Nucleus accumbens (tissue), 56 donors: ENCODE data around the gene ACD.

ENCODE experiments used
- DNase-seq, 56 donors: peaks; one replicate each; lab custom pipeline; 2025; lab: John Stamatoyannopoulos, UW

The ACD gene

GRCh38 chr16:67676516-67676915, 16.5 kb upstream of the ACD start:
- DNase-seq = no peak

- DNase-seq = no peak
Observed at GRCh38 chr16:67675999-67676398, 15.9 kb upstream of the ACD start.

DNA sequence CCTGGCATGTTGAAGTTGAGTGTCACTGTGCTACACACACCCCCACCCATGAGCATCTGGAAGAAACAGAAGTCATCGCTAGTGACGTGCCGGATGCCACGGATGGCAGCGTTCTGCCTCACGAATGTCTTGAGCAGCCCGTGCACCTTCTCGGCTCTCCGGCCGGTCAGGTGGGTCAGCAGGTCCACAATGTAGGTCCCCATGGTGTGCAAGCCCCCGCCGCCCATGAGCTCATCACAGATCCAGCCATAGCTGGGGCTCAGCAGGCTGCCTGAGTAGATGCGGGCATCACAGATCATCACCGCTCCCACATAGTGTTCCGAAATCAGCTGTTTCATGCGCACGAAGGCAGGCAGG, 15.5 kb upstream of the ACD start:
- no peak for DNase-seq

DNA sequence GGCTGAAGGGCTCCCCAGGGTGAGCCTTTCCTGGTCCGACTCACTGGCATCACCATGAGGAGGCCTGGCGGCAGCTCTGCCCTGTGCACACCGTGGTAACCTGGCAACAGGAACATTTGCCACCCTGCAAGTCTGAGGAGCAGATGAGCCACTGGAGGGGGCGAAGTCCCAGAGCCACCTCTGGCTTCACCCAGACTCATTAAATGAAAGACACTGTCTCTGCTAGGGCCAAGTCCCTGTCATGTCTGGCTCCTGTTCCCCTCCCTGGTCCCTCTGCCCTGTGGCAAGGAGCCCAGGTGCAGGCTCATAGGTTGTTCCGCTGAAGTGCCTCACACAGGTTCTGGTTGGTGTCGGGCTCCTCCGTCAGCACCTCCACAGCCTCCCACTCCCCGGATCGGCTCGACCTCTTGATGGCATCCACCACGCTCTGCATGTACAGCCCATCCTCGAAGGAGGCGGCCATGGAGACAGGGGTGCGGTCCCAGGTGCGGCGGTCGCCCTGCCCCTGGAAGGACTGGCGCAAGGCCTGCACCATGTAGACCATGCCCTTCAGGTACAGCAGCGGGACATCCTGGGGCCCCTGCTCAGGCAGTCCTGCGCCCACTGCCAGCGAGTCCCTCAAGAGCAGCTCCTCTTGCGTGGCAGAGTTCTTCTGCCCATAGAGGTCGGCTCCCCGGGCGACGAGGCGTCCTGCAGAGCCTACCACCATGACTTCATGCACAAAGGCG, 15.0 kb upstream of the ACD start:
- no peak for DNase-seq

DNA sequence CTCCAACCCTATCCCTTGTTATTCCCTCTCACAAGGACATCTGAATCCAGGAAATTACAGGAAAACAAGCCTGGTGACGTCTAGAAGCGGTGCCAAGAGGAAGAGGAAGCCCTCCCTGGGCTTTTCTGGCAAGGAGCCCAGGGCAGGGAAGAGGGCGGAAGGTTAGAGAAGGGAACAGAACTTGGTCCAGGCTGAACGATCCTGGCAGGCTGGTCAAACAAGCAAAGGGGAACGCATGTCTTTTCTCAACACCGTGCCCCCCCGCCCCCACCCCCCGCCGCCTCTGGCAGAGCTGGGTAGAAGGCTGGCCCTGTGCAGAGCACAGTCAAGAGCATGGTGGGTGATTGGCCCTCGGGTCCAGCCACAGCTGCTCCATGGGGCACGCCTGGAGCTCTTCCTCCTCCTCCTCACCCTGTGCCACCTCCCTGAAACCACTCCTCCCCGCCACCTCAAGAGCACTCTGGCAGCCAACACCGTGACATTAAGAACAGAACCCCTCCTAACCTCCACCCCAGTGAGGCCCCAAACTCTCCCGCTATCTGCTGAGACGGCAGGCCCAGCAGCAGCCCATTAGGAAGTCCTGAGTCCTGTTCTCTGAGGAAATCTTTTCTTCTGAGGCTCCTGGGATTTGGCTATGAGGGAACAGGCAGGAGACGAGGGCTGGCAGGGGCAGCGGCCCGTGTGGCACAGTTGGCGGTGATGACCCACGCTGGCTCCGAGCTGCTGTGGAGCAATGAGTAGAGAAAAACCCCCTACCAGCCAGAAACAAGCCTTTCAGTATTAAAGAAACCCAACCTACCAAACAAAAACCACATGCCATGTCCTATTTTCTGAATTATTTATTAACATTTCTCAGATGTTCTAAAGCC, 13.9 kb upstream of the ACD start:
- peak in 8 of 56 donors; percentile 12 to 52 (median 26) for DNase-seq

DNA sequence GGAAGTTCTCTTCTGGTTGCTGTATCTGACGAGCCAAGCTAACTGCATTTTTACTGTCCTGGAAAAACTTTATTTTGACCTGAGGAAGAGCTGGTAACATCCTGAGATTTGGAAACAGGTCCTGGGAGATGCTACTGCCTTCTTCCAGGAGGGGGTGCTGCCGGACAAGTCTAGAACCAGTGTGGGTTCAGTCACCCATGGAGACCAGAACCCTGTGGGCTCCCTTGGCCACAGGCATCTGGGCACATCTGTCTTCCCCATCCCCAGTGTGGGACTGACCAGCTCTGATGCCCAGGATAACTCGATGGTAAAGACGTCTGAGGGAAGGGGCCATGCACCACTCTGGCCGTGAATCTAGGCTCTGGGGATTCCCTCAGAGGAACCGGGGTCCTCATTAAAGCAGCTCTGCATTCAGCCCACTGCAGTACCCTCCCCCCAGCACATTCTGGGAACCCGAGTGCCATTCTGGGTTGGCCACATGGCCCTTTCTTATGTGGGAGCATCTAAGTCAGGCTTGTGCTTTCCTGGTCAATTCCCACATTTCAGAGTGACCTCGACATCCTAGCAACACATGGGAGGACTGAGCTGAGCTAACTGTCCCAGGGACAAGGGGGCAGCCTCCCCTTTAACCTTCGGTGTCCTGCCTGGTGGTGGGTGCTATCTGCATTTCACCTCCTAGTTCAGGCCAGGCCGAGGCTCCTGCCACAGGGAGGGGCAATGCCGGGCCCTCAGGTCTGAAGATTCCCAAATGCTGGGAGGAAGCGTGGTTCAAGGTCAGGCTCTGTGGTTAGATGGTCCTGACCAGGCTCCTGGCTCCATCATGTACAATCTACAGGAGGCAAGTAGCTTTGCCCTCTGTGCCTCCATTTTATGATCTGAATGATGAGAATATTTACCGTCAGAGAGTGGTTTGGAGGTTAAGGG, 12.9 kb upstream of the ACD start:
- peak in 35 of 56 donors; percentile 11 to 68 (median 27) for DNase-seq

DNA sequence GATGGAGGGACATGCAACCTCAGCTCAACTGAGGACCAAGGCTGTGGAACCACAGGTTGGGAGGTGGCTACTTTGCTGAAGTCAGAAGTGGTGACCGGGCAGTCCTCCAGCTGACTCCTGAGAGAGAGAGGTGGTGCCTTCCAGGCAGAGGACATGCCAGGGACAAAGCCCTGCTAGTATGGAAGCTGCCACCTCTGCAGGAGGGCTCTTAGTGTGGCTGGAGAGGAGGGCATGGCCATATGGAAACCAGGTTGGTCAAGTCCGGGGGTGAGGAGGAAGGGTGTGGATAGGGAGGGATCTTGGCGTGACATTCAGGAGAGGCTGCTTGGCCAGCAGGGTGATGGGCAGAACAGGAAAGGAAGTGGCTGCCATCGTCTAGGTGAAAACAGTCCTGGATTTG, 12.2 kb upstream of the ACD start:
- no peak for DNase-seq

DNA sequence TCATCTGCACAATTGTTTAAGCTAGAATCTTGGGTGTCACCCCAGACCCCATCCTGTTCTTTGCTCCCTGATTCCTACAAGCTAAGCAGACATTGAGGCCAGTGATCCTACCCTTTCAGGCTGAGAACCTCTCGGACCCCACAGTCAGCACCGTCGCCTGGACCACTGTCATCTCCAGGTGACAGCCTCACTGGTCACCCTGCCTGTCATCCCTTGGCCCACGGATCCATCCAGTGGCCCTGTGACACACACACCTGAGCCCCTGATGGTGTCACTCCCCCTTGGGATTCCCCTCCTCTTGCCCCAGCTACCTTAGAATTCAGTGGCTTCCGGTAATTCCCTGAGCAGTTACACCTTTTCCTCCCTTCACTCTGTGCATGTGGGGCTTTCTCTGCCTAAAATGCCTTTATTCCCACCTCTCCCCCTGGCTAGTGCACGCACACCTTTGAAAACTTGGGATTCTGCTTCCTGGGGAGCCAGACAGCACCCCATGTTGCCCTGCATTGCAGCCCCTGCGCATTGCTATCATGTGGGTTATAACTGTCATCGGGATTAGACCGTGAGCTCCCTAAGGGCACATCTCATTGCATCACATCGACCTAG, 9.5 kb upstream of the ACD start:
- no peak for DNase-seq

DNA sequence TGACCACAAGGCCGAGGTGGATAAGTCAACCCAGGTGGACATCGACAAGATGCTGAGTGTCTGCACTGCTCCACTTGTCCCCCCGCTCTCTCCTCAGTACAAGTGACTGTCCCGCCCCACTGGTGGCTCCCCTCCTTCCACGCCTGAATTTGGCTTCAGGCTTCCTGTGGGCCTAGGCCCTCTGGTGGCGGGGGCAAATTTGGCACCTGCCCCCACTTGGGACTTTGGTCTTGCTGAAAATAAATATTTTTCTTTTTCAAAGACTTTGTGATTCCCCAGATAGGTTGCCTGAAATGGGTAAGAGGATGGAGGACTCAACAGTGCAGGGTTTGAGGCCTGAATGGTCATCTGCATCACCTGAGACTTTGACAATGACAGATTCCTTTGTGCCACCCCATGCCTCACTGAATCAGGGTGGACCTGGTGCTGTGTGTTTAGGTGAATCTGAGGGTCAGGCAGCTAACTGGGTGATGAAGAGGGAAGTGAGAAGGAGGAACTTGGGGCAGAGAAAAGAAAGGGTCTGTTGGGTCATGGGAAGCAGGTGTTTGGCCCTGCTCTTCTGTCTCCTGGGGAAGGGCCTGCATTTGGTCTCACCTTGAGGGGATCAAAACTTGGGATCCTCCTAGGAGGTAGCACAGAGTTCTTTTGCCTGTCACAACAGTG, 8.6 kb upstream of the ACD start:
- DNase-seq = no peak

- peak in 54 of 56 donors; percentile 19 to 91 (median 72) for DNase-seq
Observed at GRCh38 chr16:67667817-67668494, 7.9 kb upstream of the ACD start.

DNA sequence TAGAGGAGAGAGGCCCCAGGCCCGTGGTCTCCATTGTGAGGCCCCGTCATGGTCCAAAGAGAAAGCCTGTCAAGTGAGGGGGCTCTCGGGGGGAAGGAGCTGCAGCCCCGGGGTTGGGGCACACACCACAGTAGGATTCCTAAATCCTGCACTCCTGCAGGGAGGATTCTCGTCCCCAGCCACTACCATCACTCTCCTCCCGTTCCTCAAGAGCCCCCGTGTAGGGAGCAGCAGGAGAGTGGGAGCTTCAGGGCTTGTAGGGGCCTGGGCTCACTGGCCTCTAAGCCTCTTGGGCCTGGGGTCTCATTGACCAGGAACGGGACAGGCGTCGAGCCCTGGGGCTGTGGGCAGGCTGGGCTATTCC, 7.4 kb upstream of the ACD start:
- DNase-seq = no peak

GRCh38 chr16:67666559-67667452, 6.7 kb upstream of the ACD start, which contains the start of the genes C16orf86 and ENKD1:
Gene C16orf86 (plus strand): TSS chr16:67666814. CDS start chr16:67666971, 157 bp downstream.
Gene ENKD1 (minus strand): TSS chr16:67666750. CDS start chr16:67666442, 308 bp downstream.
- DNase-seq = peak in 53 of 56 donors; percentile 18 to 89 (median 68)

- DNase-seq = peak in 1 of 56 donors; percentile 33
Observed at GRCh38 chr16:67666032-67666551, 6.0 kb upstream of the ACD start.

DNA sequence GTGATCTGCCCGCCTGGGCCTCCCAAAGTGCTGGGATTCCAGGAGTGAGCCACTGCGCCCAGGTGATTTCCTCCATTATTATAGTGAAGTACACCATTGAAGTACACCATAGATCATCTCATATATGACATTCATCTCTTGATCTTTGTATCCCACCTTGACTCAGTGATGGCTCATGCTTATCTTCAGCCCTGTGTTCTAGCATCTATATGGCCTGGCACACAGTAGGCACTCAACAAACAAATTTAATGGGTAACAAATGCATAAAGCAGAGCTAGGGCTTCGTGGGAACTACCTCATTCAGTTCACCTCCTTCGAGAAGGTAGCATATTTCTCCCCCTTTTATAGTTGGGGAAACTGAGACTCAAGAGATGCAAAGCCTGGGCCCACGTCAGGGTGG, 5.5 kb upstream of the ACD start:
- DNase-seq = no peak

DNA sequence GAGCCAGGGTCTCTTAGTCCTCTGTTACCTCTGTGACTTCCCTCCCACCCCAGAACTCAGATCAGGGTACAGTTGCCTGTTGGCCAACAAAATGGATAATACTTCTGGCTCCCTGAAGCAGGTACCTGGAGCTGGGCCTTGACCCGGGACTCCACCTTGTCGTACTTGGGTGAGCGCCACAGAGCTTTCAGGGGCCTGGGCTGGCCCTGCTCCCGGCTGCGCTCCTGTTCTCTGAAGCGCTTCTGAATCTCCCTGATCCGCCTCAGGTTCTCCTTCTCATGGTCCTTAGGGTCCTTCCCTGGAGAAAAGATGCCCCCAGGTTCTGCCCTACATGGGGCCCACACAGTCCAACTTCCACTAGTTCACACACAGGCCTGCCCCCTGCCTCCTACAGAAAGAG, 4.8 kb upstream of the ACD start:
- no peak for DNase-seq

GRCh38 chr16:67664258-67664657, 4.2 kb upstream of the ACD start:
- no peak for DNase-seq

GRCh38 chr16:67663877-67664222, 3.8 kb upstream of the ACD start:
- no peak for DNase-seq
